H1 (cell line): ENCODE data around the gene TNKS2. TPM values are rescaled to one million over a fixed set of nuclear protein-coding genes. Genes with fewer than 3 reads are reported as not detected.

Experiments
- CTCF ChIA-PET: fragments of 300-600 bp; sonication (Branson Sonifier 250); formaldehyde crosslinking; loops from one replicate; lab custom pipeline; 2021; ENCODE audit not compliant: partially characterized antibody; lab: Charles Lee
- POLR2A ChIA-PET: fragments of 300-600 bp; sonication (Branson Sonifier 250); formaldehyde crosslinking; loops from one replicate; lab custom pipeline; 2021; ENCODE audit warnings: inconsistent platforms; ENCODE audit not compliant: partially characterized antibody; lab: Charles Lee
- DNase-seq, 2 experiments: peaks; one replicate each; pipeline versions ENCODE4 v3.0.0 to v3.0.0-alpha.2; 2010 to 2022; ENCODE audit warnings: low spot score in 2 of 2, low read depth in 1 of 2, mixed read lengths in 1 of 2
- FAIRE-seq: peaks from 2 replicates; lab custom pipeline; 2011; peaks lifted over from hg19 to GRCh38; lab: Jason Lieb, UNC
- H2AFZ ChIP-seq: 2 replicates; pipeline ENCODE4 v1.8.1; 2012; ENCODE audit warnings: low read length, inconsistent platforms
- H2AK5ac ChIP-seq: 2 replicates; pipeline ENCODE4 v1.6.1; 2013; ENCODE audit warnings: low read depth, low read length
- H2BK120ac ChIP-seq: replicated peaks from 2 replicates; pipeline ENCODE3; 2013; ENCODE audit warnings: low read depth, low read length, inconsistent platforms
- H2BK12ac ChIP-seq: 2 replicates; pipeline ENCODE4 v1.6.1; 2013; ENCODE audit warnings: low read depth, low read length
- H2BK15ac ChIP-seq: 2 replicates; pipeline ENCODE4 v1.6.1; 2013; ENCODE audit warnings: low read length
- H2BK20ac ChIP-seq: 2 replicates; pipeline ENCODE4 v1.6.1; 2013; ENCODE audit warnings: low read length
- H2BK5ac ChIP-seq: 2 replicates; pipeline ENCODE4 v1.6.1; 2013; ENCODE audit warnings: low read depth, low read length
- H3K14ac ChIP-seq: 2 replicates; pipeline ENCODE4 v1.6.1; 2013; ENCODE audit warnings: inconsistent platforms; ENCODE audit not compliant: insufficient read length
- H3K18ac ChIP-seq: 2 replicates; pipeline ENCODE4 v1.6.1; 2013; ENCODE audit warnings: low read length; ENCODE audit errors: extremely low read depth
- H3K23ac ChIP-seq: 2 replicates; pipeline ENCODE4 v1.6.1; 2013; ENCODE audit warnings: inconsistent platforms; ENCODE audit not compliant: insufficient read length
- H3K23me2 ChIP-seq: 2 replicates; pipeline ENCODE4 v1.6.1; 2013; ENCODE audit warnings: low read depth, low read length
- H3K27ac ChIP-seq: 2 replicates; pipeline ENCODE4 v1.6.1; 2011; ENCODE audit warnings: low read depth, low read length, inconsistent platforms
- H3K27me3 ChIP-seq, 4 experiments: replicated peaks in 1 of 4; 1 replicate in 1 of 4; 2 replicates in 3 of 4; pipeline versions ENCODE4 v1.6.1 to v1.8.1; 2011 to 2013; ENCODE audit warnings: low read length in 3 of 4, mild to moderate bottlenecking in 3 of 4, inconsistent platforms in 2 of 4, mixed read lengths in 2 of 4, moderate library complexity in 1 of 4; ENCODE audit not compliant: control insufficient read depth in 3 of 4, insufficient read depth in 3 of 4; ENCODE audit errors: extremely low read depth in 1 of 4
- H3K36me3 ChIP-seq, 4 experiments: 2 replicates each; pipeline versions ENCODE4 v1.6.1 to v1.8.1; 2011 to 2013; ENCODE audit warnings: mild to moderate bottlenecking in 4 of 4, low read length in 3 of 4, moderate library complexity in 2 of 4, control low read depth in 1 of 4, inconsistent platforms in 1 of 4; ENCODE audit not compliant: insufficient read depth in 4 of 4, control insufficient read depth in 2 of 4
- H3K4ac ChIP-seq: replicated peaks from 2 replicates; pipeline ENCODE3; 2013; ENCODE audit warnings: low read length, low read depth, mixed read lengths, inconsistent platforms; ENCODE audit not compliant: insufficient read length
- H3K4me1 ChIP-seq, 4 experiments: replicated peaks in 1 of 4; 1 replicate in 1 of 4; 2 replicates in 3 of 4; pipeline versions ENCODE4 v1.6.1 to v1.8.1; 2011 to 2013; ENCODE audit warnings: low read length in 3 of 4, inconsistent platforms in 2 of 4, mixed read lengths in 1 of 4; ENCODE audit not compliant: insufficient read depth in 4 of 4, control insufficient read depth in 3 of 4
- H3K4me2 ChIP-seq, 2 experiments: 2 replicates each; pipeline versions ENCODE4 v1.6.1 to v1.8.1; 2011 to 2013; ENCODE audit warnings: low read depth in 2 of 2, low read length in 2 of 2, control low read depth in 1 of 2, inconsistent platforms in 1 of 2, mild to moderate bottlenecking in 1 of 2; ENCODE audit not compliant: insufficient read depth in 1 of 2
- H3K4me3 ChIP-seq, 4 experiments: fragments of 200-600, 300-600 bp in 1 of 4; sonication (generic), shearing (Covaris generic), sonication (Bioruptor Twin) in 1 of 4; 2 replicates each; pipeline versions ENCODE4 v1.5.1 to v1.8.1; 2011 to 2016; ENCODE audit warnings: low read length in 4 of 4, low read depth in 3 of 4, control low read depth in 2 of 4, inconsistent platforms in 2 of 4, mild to moderate bottlenecking in 2 of 4, mixed read lengths in 1 of 4, moderate library complexity in 1 of 4; ENCODE audit not compliant: insufficient read depth in 2 of 4; ENCODE audit errors: extremely low read depth in 1 of 4
- H3K56ac ChIP-seq: replicated peaks from 2 replicates; pipeline ENCODE3; 2013; ENCODE audit warnings: low read depth, mild to moderate bottlenecking, mixed read lengths, low read length, inconsistent platforms; ENCODE audit not compliant: insufficient read length
- H3K79me1 ChIP-seq: 2 replicates; pipeline ENCODE4 v1.6.1; 2013; ENCODE audit warnings: low read depth, low read length, control low read depth
- H3K79me2 ChIP-seq, 2 experiments: 2 replicates each; pipeline versions ENCODE4 v1.6.1 to v1.8.1; 2012 to 2013; ENCODE audit warnings: low read length in 2 of 2, mild to moderate bottlenecking in 2 of 2, inconsistent platforms in 1 of 2; ENCODE audit not compliant: insufficient read depth in 2 of 2, control insufficient read depth in 1 of 2
- H3K9ac ChIP-seq, 4 experiments: replicated peaks in 1 of 4; 1 replicate in 1 of 4; 2 replicates in 3 of 4; pipeline versions ENCODE4 v1.6.1 to v1.8.1; 2011 to 2013; ENCODE audit warnings: low read depth in 3 of 4, low read length in 3 of 4, control low read depth in 2 of 4, mild to moderate bottlenecking in 2 of 4, moderate library complexity in 2 of 4, inconsistent platforms in 1 of 4; ENCODE audit errors: extremely low read depth in 1 of 4
- H3K9me3 ChIP-seq, 2 experiments: 2 replicates each; pipeline versions ENCODE4 v1.6.1 to v1.8.1; 2012 to 2013; ENCODE audit warnings: mild to moderate bottlenecking in 2 of 2, moderate library complexity in 2 of 2, control low read depth in 1 of 2, inconsistent platforms in 1 of 2, low read depth in 1 of 2, low read length in 1 of 2, mixed read lengths in 1 of 2; ENCODE audit not compliant: insufficient read depth in 2 of 2
- H4K20me1 ChIP-seq, 2 experiments: replicated peaks in 1 of 2; 2 replicates each; pipeline versions ENCODE3 to v1.8.1; 2011 to 2013; ENCODE audit warnings: inconsistent platforms in 2 of 2, low read length in 2 of 2, mild to moderate bottlenecking in 1 of 2; ENCODE audit not compliant: insufficient read depth in 2 of 2, control insufficient read depth in 1 of 2
- H4K5ac ChIP-seq: 2 replicates; pipeline ENCODE4 v1.6.1; 2013; ENCODE audit warnings: low read length, low read depth, mixed read lengths, inconsistent platforms; ENCODE audit not compliant: insufficient read length
- H4K8ac ChIP-seq: 2 replicates; pipeline ENCODE4 v1.8.0; 2013; ENCODE audit warnings: mild to moderate bottlenecking, moderate library complexity, low read length, inconsistent platforms; ENCODE audit not compliant: insufficient read depth; ENCODE audit errors: extremely low read depth
- H4K91ac ChIP-seq: replicated peaks from 2 replicates; pipeline ENCODE3; 2013; ENCODE audit warnings: low read length, mixed read lengths, inconsistent platforms; ENCODE audit not compliant: insufficient read length
- ASH2L ChIP-seq: fragments of 200-600, 300-600 bp; sonication (generic); IDR thresholded peaks from one replicate; pipeline ENCODE4 v1.7.1; 2017; ENCODE audit warnings: low read length
- E2F6 ChIP-seq: IDR thresholded peaks from 2 replicates; pipeline ENCODE4 v1.6.1; 2012; ENCODE audit warnings: inconsistent platforms
- KDM1A ChIP-seq: fragments of 200-600, 300-600 bp; sonication (generic); IDR thresholded peaks from 2 replicates; pipeline ENCODE4 v1.7.1; 2016; ENCODE audit warnings: mild to moderate bottlenecking, low read length, borderline replicate concordance
- MAX ChIP-seq: IDR thresholded peaks from 2 replicates; pipeline ENCODE4 v1.6.1; 2012; ENCODE audit warnings: inconsistent platforms
- POLR2A ChIP-seq, 2 experiments: IDR thresholded peaks; 1 replicate in 1 of 2; 2 replicates in 1 of 2; pipeline ENCODE4 v1.6.1; 2011; ENCODE audit warnings: low read depth in 2 of 2, low read length in 2 of 2, mild to moderate bottlenecking in 2 of 2; ENCODE audit errors: control extremely low read depth in 1 of 2
- TAF7 ChIP-seq: optimal IDR thresholded peaks from 2 replicates; pipeline ENCODE3; 2011; ENCODE audit warnings: low read depth, mild to moderate bottlenecking, inconsistent platforms, low read length, moderate library complexity, borderline replicate concordance
- YY1 ChIP-seq: IDR thresholded peaks from 2 replicates; pipeline ENCODE4 v1.6.1; 2011; ENCODE audit warnings: low read depth, mild to moderate bottlenecking, low read length
- WGBS, 2 experiments: shearing (Covaris generic) in 1 of 2; methylation state at CpG; one replicate each; pipeline versions ENCODE4 v1.1.6 to v1.1.7; 2013 to 2015; ENCODE audit warnings: low lambda C conversion rate in 2 of 2, mixed read lengths in 2 of 2, inconsistent platforms in 1 of 2, low coverage in 1 of 2, missing lambda C conversion rate in 1 of 2; ENCODE audit not compliant: insufficient replicate concordance in 2 of 2, insufficient coverage in 1 of 2, insufficient read length in 1 of 2; ENCODE audit errors: extremely low coverage in 1 of 2, missing lambda C conversion rate in 1 of 2; 5-methylcytosine and 5-hydroxymethylcytosine counted together
- polyA plus RNA-seq, 7 experiments: library from polyadenylated mRNA; depleted of rRNA in 3 of 7; stranded (reverse) in 5 of 7; unstranded in 2 of 7; fragments of >200 nt in 5 of 7; fragments of 200-250 nt in 2 of 7; gene quantifications; 1 replicate in 5 of 7; 2 replicates in 1 of 7; 4 replicates in 1 of 7; pipeline versions ENCODE4 v1.2.1 to v1.2.3, GENCODE V29; 2011 to 2013; ENCODE audit warnings: missing spikeins in 2 of 7, mixed read lengths in 2 of 7
- total RNA-seq: library from RNA; stranded (reverse); fragmentation: NEBNext Ultra II Directional; extraction: Animal tissue kit (Norgen Biotek cat#: 25700); gene quantifications from 2 replicates; pipeline ENCODE4 v1.2.1, GENCODE V29; 2021

Gene TNKS2
- total and polyA plus RNA-seq, 2 of the 8 experiments (the other 6 are each of a cell fraction or from before 2014, with no cell fraction given) = 23.3 to 73.6 TPM

- H3K4me1 ChIP-seq = peaks cover 1 to 7% (median 4%) of the 10 kb centered on the region in 4 experiments; a peak in 3 of 7 replicates
- peak in 1 of 2 experiments; percentile 85 for DNase-seq
- no peak overlapping the region for H2BK15ac ChIP-seq
- TF ChIP-seq E2F6 (peak; percentile 86), YY1 (no peak; the same call in 1 of the 2 replicates), ASH2L (peak; percentile 92), TAF7 (peak; percentile 25), POLR2A (IDR thresholded peaks at IDR 0.05; ENCODE audit: control extremely low read depth in 1 of 2, low read depth in 2 of 2, low read length in 2 of 2) (peak; percentile 3 to 73), KDM1A (no peak), MAX (peak; percentile 94)
Observed at GRCh38 chr10:91908337-91909116, 110.3 kb downstream of the TNKS2 start.

More at GRCh38 chr10:91908337-91909116, 110.3 kb downstream of the TNKS2 start:
- Histone ChIP-seq H2AFZ (0 out of 2 replicates have a peak overlapping the region, but pooled peaks have one; percentile 59), H3K79me2 (peaks cover 10 to 36% of the 10 kb centered on the region in 2 experiments), H4K20me1 (no peaks in the 10 kb centered on the region), H3K9ac (peak overlapping the region; percentile 49 to 73 (median 66)), H4K5ac (peak overlapping the region; percentile 96), H2BK12ac (no peak overlapping the region), H2BK20ac (no peak overlapping the region), H3K4me3 (peak overlapping the region; percentile 69 to 88 (median 80)), H3K23me2 (peaks cover 15% of the 10 kb centered on the region), H3K4ac (peak overlapping the region; percentile 78), H2AK5ac (no peak overlapping the region), H3K18ac (peak overlapping the region; percentile 95), H3K36me3 (peaks cover 2 to 29% (median 10%) of the 10 kb centered on the region in 4 experiments; a peak in 5 of 8 replicates), H4K91ac (peak overlapping the region; percentile 96), H3K56ac (peak overlapping the region; percentile 82), H3K23ac (no peak overlapping the region), H3K27ac (peak overlapping the region; percentile 64; the same call in 1 of the 2 replicates), H3K27me3 (no peaks in the 10 kb centered on the region), H4K8ac (peak overlapping the region; percentile 86), H2BK120ac (peak overlapping the region; percentile 13), H3K9me3 (no peaks in the 10 kb centered on the region), H3K14ac (no peak overlapping the region), H2BK5ac (peak overlapping the region; percentile 21; the same call in 1 of the 2 replicates), H3K79me1 (peaks cover 5% of the 10 kb centered on the region; the same call in 1 of the 2 replicates), H3K4me2 (peak overlapping the region; percentile 62 to 78)
- ChIA-PET POLR2A (interaction anchor here (0.7 to 2.6 kb wide), 12 partner anchors 15 to 1013 kb away, joined by 3 to 26 read pairs (median 4); partner anchors contain the start of genes BTAF1 and TNKS2), CTCF (interaction anchor here (0.6 to 2.5 kb wide), 17 partner anchors 10 to 1043 kb away, joined by 3 to 10 read pairs (median 3); partner anchors contain the start of gene BTAF1)
- WGBS, 2 experiments = 1% methylated on average over 63 of the region's 93 CpGs; no CpG with 5 or more reads in 1 of the 2 experiments
- peak; percentile 32 for FAIRE-seq
